Mesothelial cell of epicardium (in vitro differentiated cells): ENCODE data around the gene MFAP2. TPM values are rescaled to one million over a fixed set of nuclear protein-coding genes. Genes with fewer than 3 reads are reported as not detected.
"Not testable (repeated sequence)": the region's sequence is repeated elsewhere in the genome, so short reads cannot be mapped to it uniquely, and the experiment has no call there.

Experiments
- DNase-seq, 2 experiments: peaks; one replicate each; pipeline ENCODE4 v3.0.0; 2021; ENCODE audit warnings: low spot score in 2 of 2; ENCODE audit not compliant: unreplicated experiment in 2 of 2
- H3K27ac Mint-ChIP-seq: 2 replicates; pipeline ENCODE4 v1.8.0; 2021; ENCODE audit warnings: mixed read lengths
- H3K27me3 Mint-ChIP-seq: 2 replicates; pipeline ENCODE4 v1.8.0; 2021; ENCODE audit warnings: low read depth, mixed read lengths
- H3K36me3 Mint-ChIP-seq: 2 replicates; pipeline ENCODE4 v1.8.0; 2021; ENCODE audit warnings: mixed read lengths
- H3K4me1 Mint-ChIP-seq: 2 replicates; pipeline ENCODE4 v1.8.0; 2021; ENCODE audit warnings: mixed read lengths
- H3K4me3 Mint-ChIP-seq: 2 replicates; pipeline ENCODE4 v1.8.0; 2021; ENCODE audit warnings: mild to moderate bottlenecking, moderate library complexity, mixed read lengths
- H3K9me3 Mint-ChIP-seq: 2 replicates; pipeline ENCODE4 v1.8.0; 2021; ENCODE audit warnings: mixed read lengths
- total RNA-seq: library from RNA; stranded (reverse); gene quantifications from 3 replicates; pipeline ENCODE4 v1.2.1, GENCODE V29; 2021
- TF ChIP-seq, protein P1 (sequence below): fragments of 200-600 bp; sonication (generic); IDR thresholded peaks from one replicate; pipeline ENCODE4 v1.5.0; 2021; ENCODE audit warnings: antibody characterized with exemption; ENCODE audit not compliant: unreplicated experiment

MFAP2 gene
- total RNA-seq, 1 donor from 2014 or later: 445 TPM

DNA sequence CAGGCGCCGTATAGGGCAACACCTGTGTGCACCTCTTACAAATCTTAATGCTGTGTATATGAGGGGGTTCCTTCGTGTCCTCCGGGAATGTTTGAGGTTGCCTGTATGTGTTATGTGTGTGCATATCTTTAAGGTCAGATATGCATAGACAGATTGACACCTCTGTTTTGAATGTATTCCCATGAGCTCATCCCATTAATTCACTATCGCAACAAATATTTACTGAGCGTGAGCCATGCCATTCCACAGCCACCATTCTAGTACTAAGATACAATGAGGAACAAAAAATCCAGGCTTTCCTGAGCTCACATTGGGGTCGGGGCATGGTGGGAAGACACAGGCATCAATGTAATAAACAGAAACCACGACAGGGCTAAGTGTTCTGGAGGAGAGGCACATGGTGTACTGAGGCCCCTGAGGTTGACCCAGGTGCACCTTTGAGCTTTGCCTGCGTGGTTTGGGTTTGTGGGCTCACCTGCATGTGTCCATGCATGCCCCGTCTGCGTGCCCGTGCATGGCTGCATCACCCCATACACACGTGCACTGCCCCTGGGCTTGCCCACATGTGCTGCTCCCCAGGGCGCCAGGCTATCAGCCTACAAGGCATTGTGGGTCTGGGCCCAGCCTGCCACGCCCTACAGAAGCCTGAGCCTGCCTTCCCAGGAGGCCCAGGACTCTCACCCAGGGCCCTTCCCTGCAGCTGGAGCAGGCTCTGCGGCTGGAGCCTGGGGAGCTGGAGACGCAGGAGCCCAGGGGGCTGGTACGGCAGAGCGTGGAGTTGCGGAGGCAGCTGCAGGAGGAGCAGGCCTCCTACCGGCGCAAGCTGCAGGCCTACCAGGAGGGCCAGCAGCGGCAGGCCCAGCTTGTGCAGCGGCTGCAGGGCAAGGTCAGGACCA is 51.0 kb downstream of the MFAP2 start:
- H3K27me3 Mint-ChIP-seq, H3K4me1 Mint-ChIP-seq, H3K36me3 Mint-ChIP-seq, H3K9me3 Mint-ChIP-seq, H3K27ac Mint-ChIP-seq, H3K4me3 Mint-ChIP-seq, DNase-seq: not testable (repeated sequence)

DNA sequence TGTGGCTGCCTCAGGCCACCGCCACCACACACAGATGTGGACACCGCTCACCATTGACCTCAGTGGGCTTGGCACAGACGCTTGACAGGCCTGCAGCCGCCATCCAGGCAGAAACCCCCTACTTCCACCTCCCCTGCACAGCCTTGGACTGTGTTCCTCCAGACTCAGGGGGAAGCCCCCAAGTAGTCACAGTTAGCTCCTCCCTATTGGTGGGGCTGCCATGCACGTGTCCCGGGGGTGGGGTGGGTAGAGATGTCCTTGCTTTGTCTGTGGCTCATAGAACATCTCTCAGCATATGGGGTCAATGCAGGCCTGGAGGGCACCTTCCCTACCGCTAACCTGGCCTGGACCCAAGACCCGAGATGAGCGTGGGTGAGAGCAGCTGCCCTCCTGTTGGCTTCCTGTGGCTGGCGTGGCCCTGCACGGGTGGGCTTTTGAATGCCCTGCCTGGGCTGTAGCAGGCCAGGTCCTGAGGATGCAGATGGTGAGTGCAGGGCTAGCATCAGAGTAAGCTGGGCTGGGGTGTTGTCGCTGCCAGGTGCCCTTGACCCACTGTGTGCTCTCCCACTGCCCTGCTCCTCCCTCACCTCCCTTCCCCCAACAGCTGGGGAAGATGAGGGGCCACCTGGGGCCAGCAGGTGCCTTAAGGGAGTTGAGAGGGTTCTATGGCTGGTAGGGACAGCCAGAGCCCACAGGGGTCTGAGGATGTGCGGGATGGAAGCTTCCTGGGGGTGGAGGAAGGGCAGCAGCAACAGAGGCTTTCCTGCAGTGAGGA is 52.5 kb downstream of the MFAP2 start:
- H3K9me3 Mint-ChIP-seq: no peaks in the 10 kb centered on the region
- TF ChIP-seq, protein P1, sequence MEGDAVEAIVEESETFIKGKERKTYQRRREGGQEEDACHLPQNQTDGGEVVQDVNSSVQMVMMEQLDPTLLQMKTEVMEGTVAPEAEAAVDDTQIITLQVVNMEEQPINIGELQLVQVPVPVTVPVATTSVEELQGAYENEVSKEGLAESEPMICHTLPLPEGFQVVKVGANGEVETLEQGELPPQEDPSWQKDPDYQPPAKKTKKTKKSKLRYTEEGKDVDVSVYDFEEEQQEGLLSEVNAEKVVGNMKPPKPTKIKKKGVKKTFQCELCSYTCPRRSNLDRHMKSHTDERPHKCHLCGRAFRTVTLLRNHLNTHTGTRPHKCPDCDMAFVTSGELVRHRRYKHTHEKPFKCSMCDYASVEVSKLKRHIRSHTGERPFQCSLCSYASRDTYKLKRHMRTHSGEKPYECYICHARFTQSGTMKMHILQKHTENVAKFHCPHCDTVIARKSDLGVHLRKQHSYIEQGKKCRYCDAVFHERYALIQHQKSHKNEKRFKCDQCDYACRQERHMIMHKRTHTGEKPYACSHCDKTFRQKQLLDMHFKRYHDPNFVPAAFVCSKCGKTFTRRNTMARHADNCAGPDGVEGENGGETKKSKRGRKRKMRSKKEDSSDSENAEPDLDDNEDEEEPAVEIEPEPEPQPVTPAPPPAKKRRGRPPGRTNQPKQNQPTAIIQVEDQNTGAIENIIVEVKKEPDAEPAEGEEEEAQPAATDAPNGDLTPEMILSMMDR: no peak
- H3K27me3 Mint-ChIP-seq: no peaks in the 10 kb centered on the region
- no peak overlapping the region for H3K4me3 Mint-ChIP-seq
- no peak for DNase-seq
- H3K4me1 Mint-ChIP-seq: peaks cover 11% of the 10 kb centered on the region
- H3K27ac Mint-ChIP-seq: no peak overlapping the region
- H3K36me3 Mint-ChIP-seq: peaks cover 9% of the 10 kb centered on the region

DNA sequence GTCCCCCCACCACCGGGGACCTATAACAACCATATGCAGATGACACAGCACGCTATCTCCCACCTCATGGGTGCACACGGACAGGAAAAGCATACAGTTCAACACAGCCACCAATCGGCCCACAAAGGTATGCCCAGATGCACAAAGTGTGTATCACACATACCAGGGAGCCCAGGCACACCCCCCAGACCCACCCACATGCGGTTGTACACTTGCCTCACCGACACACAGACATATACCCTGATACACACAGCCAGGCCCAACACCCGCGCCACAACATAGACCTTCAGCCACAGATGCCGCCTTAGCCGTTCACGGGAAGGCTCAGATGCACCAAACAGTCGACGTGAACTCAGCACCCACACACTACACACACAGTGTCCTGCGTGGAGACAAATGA is 53.2 kb downstream of the MFAP2 start:
- H3K27me3 Mint-ChIP-seq: no peaks in the 10 kb centered on the region
- peaks cover 11% of the 10 kb centered on the region for H3K4me1 Mint-ChIP-seq
- H3K4me3 Mint-ChIP-seq: no peak overlapping the region
- no peak overlapping the region for H3K27ac Mint-ChIP-seq
- DNase-seq: no peak
- H3K9me3 Mint-ChIP-seq: no peaks in the 10 kb centered on the region
- TF ChIP-seq, protein P1: no peak
- H3K36me3 Mint-ChIP-seq: peaks cover 7% of the 10 kb centered on the region

DNA sequence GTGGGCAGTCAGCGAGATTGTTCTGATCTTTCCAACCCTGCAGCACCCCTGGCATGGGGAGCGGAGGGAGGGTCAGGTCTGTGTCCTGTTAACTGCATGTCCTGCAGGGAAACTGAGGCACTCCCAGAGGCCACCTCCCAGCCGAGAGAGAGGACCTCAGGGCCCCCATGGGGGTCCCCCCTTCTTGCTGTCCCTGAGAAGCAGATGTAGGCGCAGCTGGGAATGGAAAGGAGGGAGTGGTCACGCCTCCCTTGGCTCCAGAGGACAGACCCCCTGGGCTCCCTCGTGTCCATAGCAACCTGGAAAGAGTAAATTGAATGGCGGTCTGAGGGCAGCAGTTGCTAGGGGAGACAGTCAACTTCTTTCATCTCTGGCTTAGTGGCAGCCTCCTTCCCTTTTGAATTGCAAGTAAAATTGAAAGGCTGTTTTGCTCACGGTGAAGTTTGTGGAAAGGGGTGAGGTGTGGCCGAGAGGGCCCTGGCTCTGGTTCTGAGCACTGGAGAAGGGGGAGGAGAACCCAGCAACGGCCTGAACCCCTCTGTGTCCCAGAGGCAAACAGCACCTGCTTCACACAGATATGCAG is 53.8 kb downstream of the MFAP2 start:
- no peak for DNase-seq
- H3K27ac Mint-ChIP-seq: peak overlapping the region; percentile 35
- H3K9me3 Mint-ChIP-seq: no peaks in the 10 kb centered on the region
- peaks cover 6% of the 10 kb centered on the region for H3K36me3 Mint-ChIP-seq
- H3K27me3 Mint-ChIP-seq: no peaks in the 10 kb centered on the region
- peaks cover 14% of the 10 kb centered on the region for H3K4me1 Mint-ChIP-seq
- TF ChIP-seq, protein P1: no peak
- H3K4me3 Mint-ChIP-seq: no peak overlapping the region

DNA sequence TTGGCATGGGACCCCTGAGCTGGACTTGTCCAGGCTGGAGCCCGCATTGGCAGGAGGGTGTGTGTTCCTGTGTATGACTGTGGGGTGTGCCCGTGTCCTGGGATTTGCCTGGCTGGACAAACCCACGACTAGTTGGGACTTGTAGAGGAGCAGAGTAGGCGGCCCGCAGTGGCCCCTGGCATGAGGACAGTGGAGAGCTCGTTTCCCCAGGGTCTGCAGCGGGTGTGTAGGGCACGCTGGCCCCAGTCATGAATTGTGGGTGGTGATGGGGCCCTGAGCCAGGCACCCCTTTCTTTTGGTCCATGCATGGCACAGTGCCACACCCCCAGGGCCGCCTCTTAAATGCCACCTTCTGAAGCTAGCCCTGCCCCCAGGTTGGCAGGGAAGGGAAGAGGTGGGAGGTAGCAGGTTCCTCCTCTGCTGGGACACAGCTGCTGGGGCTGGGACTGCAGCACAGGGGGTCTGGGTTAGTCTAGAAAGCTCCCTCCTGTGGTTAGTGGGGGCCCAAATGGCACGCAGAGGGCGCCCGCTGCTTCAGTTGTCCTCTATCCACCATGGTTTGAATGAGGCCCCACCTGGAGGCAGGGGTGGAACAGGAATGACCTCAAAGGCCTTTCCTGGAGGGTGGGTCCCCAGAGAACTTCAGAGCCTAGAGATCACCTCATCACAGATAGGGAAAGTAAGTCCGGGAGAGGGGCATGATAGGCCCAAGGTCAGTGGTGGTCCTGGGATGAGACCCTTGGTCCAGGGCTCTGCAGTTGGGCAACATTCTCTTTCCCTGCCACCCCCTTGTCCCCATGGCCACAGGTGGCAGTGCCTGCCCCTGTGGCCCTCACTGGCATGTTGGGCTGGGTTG is 54.6 kb downstream of the MFAP2 start:
- no peaks in the 10 kb centered on the region for H3K27me3 Mint-ChIP-seq
- TF ChIP-seq, protein P1: no peak
- peaks cover 2% of the 10 kb centered on the region for H3K36me3 Mint-ChIP-seq
- peaks cover 21% of the 10 kb centered on the region for H3K4me1 Mint-ChIP-seq
- no peaks in the 10 kb centered on the region for H3K9me3 Mint-ChIP-seq
- no peak for DNase-seq
- no peak overlapping the region for H3K4me3 Mint-ChIP-seq
- H3K27ac Mint-ChIP-seq: peak overlapping the region; percentile 16
